Activated CD8-positive, alpha-beta memory T cell treated with anti-CD3 and anti-CD28 coated beads for 48 hours (primary cell): Measurements from ENCODE around the gene TRPM2.
"Not testable (repeated sequence)": the region's sequence is repeated elsewhere in the genome, so short reads cannot be mapped to it uniquely, and the experiment has no call there.

Source experiments
- DNase-seq, 3 experiments: peaks; one replicate each; pipeline ENCODE4 v3.0.0-alpha.2; 2020; ENCODE audit warnings: low read depth in 2 of 3, low spot score in 2 of 3

TRPM2 gene

GRCh38 chr21:44334329-44335030 lies 18.9 kb upstream of the TRPM2 start:
- DNase-seq: no peak

GRCh38 chr21:44335266-44336059 lies 18.0 kb upstream of the TRPM2 start:
- DNase-seq: no peak

- DNase-seq: no peak
Measured at GRCh38 chr21:44337449-44337848, 16.0 kb upstream of the TRPM2 start.

- DNase-seq: no peak
Measured at GRCh38 chr21:44337941-44338895, 15.2 kb upstream of the TRPM2 start.

GRCh38 chr21:44338971-44339910 lies 14.2 kb upstream of the TRPM2 start, which contains the start of gene CFAP410:
Gene CFAP410 (minus strand): TSS chr21:44339390. CDS start chr21:44339194, 196 bp downstream.
- DNase-seq: peak; percentile 85 to 92 (median 89)

- not testable (repeated sequence) for DNase-seq
Measured at GRCh38 chr21:44341726-44342458, 11.5 kb upstream of the TRPM2 start.

- not testable (repeated sequence) for DNase-seq
Measured at GRCh38 chr21:44342981-44343380, 10.4 kb upstream of the TRPM2 start.

- DNase-seq: no peak
Measured at GRCh38 chr21:44344541-44345183, 8.8 kb upstream of the TRPM2 start.

- no peak for DNase-seq
Measured at GRCh38 chr21:44345495-44345894, 7.9 kb upstream of the TRPM2 start.

GRCh38 chr21:44347911-44348451 lies 5.4 kb upstream of the TRPM2 start:
- no peak for DNase-seq

GRCh38 chr21:44348861-44349260 lies 4.6 kb upstream of the TRPM2 start:
- no peak for DNase-seq

GRCh38 chr21:44349416-44349846 lies 4.0 kb upstream of the TRPM2 start:
- no peak for DNase-seq

GRCh38 chr21:44349847-44350772 lies 3.3 kb upstream of the TRPM2 start:
- no peak for DNase-seq

GRCh38 chr21:44350773-44351481 lies 2.5 kb upstream of the TRPM2 start:
- DNase-seq: no peak

GRCh38 chr21:44351535-44352252 lies 1.7 kb upstream of the TRPM2 start:
- DNase-seq: no peak

GRCh38 chr21:44352253-44352860 lies 1.1 kb upstream of the TRPM2 start:
- DNase-seq: no peak
